Eye (tissue), 1 donor: ENCODE results near the gene EXOC4.
"Not testable (repeated sequence)": the region's sequence is repeated elsewhere in the genome, so short reads cannot be mapped to it uniquely, and the experiment has no call there.

Experiments used
- DNase-seq: peaks from one replicate; pipeline ENCODE4 v3.0.0-alpha.2; 2015

Gene EXOC4

DNA sequence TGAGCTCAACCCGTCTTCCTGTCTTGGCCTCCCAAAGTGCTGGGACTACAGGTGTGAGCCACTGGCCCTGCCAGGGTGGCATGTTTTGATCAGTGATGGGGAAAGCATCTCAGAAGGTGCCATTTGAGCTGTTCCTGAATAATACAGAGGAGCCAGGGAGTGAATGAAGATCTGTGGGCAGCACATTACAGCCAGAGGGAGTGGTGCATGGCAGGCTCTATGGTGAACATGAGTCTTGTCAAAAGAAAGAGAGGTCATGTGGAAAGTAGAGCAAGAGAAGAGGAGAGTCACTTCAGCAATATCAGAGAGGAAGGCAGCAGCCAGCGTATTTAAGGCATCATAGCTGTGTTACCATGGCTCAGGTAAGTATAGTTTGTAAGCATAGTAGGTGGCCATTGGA lies 598.5 kb downstream of the EXOC4 start:
- DNase-seq, result no peak

DNA sequence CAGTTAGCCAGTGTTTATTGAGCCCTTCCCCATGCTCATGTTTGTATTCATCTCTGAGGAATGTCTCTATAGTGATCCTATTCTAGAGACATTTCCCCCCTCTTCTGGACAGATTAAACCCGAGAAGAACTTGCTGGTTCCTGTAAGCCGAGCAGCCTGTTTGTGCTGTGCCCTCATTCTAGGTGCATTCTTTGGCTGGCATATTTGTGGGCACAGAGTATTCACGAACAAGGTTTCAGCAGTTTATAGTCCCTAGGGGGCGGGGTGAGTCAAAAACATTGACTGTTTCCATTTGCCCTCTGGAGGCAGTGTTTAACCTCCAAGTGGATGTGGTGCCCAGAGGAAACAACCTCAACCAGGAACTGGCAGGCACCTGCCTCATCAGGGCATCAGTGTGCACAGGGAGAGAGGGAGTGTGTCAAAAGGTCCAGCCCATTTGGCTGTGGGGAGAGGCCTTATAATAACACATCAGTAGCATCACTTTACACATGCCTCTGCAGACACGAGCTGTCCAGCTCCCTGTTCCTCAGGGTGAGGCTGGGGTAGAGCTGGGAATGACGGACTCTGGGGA lies 600.9 kb downstream of the EXOC4 start:
- peak; percentile 14 for DNase-seq

DNA sequence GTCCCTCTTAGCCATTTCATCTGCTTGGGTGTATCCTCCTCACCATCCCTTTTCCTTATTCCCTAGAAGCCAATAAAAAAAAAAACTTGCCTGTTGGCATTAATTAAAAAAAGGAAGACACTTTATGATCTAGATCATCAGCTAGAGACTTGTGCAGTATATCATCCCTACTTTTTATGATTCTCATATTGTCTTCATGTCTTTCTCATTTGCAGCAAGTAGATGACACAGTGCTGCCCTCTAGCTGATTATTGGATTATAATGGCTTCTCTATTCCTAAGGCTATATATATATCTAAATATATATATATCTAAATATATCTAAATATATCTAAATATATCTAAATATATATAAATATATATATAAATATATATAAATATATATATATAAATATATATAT lies 601.9 kb downstream of the EXOC4 start:
- peak; percentile 82 for DNase-seq

DNA sequence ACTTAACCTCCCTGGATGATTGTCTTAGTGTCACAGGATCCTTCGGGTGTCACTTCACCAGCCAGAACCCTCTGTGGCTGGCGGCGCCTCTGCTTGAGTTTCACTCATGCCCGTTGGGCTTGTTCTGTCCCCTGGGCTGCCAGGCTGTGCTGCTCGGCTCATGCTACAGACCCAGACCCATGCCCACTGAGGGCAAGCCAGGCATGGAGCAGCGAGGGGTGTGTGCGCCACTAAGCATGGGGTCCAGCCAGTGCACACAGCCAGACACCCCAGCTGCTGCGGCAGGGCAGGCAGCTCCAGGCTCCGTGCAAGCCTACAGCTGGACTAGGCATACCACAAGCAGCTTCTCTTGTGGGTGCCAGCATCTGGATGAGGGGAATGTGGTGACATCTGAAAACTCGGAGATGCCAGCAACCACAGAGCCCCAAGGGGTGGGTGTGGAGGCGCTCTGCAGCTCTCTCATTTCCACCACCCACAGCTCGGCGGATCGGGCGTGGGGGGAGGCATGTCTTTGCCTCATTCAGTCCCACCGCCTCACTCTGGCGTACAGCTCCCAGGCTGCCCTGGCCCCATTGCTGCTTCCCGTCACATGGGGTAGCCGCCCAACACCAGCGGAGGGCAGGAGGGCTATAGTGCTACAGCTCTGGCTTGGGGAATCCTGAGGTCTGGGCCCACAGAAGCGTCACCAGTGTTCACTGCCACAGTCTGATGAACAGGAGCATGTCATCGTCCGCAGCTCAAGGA lies 604.7 kb downstream of the EXOC4 start:
- DNase-seq, result no peak

DNA sequence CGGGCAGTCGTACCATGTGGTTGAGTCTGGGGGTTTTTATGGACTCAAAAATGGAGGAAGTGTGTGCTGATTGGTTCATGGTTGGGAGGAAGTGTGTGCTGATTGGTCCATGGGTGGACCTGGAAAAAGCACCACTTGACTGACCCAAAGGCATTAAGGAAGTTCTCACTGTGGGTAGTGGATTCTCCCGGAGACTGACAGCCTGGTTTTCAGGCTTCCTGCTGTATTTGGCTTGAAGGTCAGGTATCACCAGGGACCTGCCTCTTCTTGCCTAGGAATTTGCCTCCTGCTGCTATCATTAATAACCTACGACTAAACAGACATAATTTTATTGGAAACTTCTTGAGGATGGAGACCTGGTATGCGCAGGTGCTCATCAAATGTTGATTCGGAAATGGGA lies 605.4 kb downstream of the EXOC4 start:
- DNase-seq, result no peak

DNA sequence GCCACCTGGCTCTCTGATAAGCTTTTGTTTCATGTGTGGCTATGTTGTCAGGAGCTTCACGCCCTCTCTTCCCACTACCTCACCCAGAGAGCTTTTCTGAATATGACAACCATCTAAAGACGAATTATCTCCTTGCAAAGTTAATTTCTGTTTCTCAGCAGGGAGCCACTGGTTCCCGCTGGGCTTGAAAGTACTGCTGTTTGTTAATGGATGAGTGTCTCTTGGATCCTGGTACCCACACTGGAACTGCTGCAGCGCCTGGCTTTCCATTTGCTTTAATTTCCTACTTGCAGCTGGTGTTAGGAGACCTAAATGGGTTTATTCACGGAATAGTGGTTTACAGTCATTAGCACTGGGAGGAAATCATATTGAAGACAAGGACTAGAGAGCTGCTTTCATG lies 606.4 kb downstream of the EXOC4 start:
- peak; percentile 65 for DNase-seq

DNA sequence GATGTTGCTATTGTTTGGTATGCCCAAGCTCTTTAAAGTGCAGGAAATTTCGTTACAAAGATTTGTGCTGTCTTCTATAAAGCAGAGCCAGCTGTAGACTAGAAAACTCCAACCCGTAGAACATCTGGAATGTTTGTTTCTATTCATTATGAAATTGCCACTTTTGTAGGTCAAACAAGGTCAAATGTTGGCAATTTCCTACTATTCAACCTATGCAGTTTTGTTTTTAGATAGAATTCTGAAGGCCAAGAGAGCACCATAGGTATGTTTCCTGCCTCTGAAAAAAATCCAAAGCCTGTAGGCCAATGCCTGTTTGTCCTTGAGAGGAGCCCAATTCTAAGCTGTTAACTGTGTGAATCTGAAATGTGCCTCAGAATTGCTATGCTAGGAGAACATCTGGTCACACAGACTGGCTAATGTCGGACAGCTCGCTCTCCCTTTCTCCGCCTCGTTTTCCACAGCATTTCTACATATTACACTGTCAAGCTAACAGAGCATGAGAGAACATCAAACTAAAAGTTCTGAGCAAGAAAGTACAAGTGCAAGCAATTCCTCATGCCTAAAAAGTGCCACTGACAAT lies 607.1 kb downstream of the EXOC4 start:
- DNase-seq, result peak; percentile 24

DNA sequence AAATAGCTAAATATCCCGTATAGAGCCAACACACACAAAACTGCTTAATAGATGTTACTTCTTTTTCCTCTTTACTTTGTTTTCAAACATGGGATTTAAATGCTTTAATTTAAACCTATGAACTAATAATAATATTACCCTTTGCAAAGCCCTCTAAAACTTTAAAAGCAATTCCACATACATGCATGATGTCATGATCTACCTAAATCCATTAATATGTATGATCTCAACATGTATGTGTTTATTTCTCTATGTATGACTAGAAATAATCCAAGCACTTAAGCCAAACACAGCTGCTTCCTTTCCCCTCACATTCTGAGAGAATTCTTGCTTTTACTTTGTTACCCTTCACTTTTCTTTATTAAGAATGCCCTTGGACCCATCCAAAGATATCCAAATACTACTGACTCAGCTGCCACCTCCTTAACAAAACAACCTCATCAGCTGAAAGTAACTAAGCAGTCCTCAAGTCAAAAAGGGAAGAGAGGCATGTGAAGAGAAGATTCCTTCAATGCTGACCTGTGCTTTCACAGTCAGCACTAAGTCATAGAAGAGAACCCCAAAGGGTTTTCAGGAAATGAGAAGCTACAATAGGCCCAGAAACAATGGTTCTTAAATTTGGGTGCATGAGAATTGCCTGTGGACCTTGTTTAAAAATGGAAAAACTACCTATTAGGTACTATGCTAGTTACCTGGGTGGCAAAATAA lies 607.9 kb downstream of the EXOC4 start:
- DNase-seq, result peak; percentile 20

DNA sequence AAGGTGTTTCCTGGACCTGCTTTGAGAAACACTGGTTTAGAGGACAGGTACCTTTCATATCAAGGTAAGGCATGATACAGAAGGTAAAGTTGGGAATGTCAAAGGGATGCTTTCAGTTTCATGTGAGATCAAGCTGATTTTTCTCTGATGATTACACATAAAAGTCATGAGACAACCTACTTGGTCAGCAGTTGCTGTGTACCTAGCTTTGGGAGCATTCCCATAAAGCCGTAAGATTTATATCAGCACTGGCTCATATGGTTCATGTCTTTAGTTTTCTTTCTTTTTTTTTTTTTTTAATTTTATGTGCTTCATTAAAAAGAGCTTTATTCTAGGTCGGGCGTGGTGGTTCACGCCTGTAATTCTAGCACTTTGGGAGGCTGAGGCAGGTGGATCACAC lies 609.0 kb downstream of the EXOC4 start:
- no peak for DNase-seq

DNA sequence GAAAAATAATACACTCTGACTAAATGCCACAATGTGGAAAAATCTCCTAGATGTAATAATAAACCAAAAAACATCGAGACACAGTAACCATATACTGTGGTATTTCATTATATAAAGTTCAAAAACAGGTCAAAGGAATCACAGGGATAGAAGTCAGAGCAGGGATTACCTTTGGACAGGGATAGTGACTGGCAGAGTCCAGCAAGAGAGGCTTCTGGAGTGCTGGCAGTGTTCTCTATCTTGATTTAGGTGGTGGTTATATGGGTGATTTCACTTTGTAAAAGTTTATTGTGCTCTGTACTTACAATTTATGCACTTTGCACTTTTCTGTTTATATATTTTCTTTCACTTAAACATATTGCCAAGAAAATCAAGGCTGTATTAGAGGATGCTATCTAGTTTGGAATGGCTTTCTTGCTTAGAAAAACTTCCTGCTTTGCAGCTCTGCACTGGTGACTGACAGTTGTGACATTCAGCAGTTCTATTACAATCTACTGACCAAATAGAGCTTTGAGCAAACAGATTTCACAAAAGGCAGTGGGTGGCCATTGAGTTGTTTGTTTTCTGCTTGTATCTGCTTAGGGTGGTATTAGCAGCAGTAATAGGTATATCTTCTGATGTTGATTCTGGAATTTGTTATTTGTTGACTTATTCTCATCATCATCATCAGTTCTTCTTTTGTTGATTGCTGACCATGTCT lies 610.6 kb downstream of the EXOC4 start:
- no peak for DNase-seq

DNA sequence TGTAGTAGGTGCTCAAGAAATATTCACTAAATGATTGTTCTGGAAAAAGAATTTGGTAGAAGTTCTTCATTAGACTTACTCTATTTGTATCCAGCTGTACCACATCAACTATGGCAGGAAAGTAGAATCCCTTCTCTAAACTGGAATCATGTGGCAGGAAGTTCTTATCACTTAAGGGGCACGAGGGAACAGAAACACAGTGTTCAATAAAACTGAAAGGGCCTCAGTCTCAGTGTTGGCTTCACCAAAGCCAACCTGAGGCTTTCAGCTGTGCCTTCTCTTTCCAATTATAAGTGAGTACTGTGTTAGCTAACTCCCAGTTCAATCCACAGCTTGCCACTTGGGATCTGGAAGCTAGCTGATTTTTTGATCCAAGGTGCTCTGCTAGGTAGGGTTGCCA lies 616.7 kb downstream of the EXOC4 start:
- DNase-seq, result no peak

DNA sequence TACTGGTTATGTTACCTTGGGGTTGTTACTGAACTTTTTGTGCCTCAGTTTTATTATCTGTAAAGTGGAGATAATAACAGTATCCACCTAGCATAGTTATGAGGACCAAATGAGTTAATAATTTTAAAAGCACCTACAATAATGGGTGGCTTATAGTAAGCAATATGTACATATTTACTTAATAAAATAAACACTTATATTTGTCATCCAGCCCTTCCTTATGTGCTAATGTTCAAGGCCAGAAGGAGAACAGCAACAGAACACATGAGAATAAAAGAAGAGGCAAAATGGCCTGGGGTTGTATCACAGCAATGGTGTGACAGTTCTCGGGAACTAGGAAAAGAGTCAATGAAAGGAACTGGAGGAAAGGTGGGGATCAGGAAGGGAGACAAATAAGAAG lies 618.9 kb downstream of the EXOC4 start:
- DNase-seq, result no peak

DNA sequence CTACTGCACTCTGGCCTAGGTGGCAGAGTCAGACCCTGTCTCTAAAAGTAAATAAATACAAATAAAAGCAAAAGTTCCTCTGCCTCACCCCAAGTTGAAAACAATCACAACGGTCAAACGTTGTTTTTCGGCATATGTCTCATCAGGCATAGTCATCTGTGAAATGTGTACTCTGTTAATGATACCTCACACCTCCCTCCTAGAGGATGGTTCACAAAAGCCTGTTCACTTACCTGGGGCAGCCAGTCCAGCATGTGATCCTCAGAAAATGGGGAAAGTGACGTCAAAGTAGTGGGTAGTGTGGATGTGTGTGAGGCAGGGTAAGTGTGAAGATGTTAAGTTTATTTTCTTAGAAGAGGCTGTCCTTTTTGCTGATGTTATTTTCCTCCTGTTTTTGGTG lies 620.3 kb downstream of the EXOC4 start:
- no peak for DNase-seq

DNA sequence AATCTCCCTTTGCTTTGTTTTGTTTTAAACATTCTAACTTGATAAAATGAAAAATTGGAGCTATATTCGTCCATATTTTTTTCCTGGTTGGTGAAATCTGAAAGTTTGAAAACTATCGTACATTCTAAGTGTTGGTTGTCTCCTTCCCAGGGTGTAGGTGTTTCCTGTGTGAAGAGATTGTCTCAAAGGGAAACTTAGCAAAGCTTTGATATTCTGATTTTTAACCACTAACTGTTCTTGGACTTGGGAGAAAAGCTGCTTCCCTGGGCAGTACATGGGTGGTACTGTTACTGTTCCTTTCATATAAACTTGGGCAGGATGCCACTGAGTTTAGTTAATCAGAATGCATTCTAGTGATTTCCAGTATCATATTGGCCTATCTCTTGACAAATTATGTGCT lies 620.8 kb downstream of the EXOC4 start:
- DNase-seq, result no peak

DNA sequence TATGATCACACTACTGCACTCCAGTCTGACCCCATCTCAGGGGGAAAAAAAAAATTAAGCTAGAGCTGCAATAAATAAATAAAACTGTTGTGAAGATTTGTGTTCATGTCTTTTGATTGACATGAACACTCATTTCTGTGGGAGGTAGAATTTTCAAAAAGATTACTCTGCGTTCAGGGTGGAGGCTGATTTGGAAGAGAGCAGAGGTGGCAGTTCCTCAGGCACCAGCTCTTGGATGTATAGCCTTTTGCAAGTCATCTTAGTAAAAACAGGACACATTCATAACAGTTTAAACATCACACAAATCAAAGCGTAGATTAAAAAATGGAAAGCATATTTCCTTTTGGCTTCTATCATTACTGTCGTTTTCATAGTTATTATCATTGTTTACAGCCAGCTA lies 630.7 kb downstream of the EXOC4 start:
- DNase-seq, result no peak

DNA sequence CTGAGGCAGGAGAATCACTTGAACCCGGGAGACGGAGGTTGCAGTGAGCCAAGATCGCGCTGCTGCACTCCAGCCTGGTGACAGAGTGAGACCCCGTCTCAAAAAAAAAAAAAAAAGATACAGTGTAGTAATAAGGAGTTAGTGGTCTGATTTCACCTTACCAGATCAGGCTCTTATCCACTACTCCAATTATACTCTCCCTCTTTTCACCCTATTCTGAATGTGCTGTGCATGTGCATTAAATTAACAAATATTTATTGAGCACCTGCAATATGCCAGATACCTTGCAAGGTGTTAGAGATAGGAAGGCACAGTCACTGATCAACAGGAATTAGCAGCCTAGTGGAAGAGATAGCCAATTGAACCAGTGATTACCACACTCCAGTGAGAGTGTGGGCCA lies 632.3 kb downstream of the EXOC4 start:
- DNase-seq, result no peak

DNA sequence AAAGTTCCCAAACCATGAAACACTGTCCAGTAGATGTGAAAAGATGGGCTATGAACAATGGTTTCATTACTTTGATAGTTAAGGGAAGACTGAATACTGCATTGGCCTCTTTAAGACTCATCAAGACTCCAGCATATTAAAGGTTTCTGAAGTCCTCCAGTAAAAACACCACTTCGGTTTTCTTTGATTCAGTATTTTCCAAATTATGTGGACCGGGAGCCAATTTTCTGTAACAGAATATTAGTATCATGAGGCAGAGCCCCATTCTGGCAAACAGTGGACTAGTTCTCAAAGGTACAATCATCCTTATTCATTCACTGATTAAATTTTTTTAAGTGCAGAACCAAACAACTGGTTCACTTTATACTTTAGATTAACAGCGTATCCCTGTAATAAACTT lies 633.2 kb downstream of the EXOC4 start:
- DNase-seq, result no peak

DNA sequence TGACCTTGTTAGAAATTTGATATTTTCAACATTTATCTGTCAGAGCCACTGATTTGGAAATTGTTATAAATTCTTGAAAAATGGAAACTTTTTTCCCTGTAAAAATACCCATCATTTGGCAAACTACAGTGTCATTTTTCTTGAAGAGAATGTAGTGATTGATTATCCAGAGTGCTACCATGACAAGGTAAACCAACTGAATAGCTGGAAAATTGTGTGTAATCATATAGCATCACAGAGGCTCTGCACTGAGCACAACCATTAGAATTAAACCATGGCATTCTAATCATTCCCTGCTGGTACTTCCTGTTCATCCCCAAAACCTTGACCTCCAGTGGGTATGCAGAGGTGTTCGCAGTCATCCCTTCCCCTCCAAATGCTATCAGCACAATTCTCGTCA lies 633.9 kb downstream of the EXOC4 start:
- DNase-seq, result no peak

DNA sequence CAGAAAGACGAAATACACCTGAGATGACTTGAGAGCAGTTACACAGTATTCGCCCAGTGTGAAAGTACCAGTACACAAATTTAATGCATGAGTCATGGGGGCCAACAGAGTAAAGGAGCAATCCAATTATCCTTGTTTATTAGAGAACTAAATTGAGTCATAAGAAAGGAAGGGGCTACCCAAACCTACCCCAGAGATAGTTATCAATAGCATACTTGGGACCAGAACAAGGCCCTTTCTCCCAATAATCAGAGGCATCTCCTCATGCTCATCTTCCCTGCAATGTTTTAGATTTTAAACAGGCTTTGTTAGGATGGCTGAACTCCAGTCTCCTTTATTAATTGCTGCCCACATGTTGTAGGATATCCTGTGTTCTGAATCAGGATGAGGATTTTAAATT lies 634.6 kb downstream of the EXOC4 start:
- no peak for DNase-seq

DNA sequence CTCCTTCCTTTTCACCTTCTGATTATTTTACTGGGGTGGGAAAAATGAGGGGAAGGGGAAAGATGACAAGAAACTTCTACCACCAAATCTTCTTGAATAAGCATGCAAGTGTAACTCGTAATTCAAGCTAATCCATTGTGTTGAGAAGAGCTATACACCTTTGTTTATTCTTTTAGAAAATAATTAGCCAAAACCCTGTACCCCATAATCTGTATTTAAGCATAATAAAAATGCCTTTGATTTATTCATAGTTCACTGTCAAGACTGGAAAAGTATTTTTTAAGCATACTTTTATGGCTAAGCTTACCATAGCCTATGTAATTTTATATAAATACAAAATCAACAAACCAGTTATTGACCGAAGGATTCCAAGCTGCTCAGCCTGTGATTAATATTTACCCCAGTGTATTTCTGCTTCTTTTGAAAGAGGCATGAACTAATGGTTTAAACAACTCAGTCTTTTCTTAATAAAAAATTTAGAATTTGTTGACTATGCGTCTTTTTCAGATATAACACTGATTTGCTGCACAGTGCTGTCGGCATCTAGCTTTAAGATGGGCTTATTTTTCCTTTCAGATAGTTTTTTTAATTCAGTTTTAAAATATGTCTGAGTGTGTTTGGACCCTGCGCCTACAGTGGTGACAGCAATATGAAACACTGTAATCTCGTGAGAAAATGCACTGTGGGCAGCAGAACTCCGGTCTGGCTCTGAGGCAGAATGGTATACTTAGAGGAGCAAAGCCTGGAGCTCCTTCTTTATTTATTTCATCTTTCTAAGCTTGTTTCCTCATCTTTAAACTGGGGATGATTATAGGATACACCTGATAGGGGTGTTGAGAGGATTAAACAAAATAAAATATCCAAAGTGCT lies 635.4 kb downstream of the EXOC4 start:
- DNase-seq, result no peak

DNA sequence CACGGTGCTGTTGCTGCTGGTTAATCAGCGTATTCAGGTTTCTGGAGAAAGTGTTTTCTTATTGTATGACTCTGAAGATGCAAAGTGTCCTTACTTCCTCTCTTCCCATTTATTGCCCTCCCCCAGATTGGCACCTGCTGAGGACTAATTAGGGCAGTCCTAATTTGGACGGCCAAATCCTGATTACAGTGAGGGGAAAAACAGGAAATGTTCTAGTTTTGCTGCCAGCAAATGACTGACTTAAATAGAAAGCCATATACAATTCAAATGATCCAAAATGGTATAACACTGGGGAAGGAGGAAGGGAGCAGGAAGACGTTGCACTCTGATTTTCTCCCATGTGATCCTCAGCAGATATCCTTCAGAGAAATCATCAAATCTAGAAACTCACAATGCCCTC lies 651.9 kb downstream of the EXOC4 start:
- DNase-seq, result no peak

DNA sequence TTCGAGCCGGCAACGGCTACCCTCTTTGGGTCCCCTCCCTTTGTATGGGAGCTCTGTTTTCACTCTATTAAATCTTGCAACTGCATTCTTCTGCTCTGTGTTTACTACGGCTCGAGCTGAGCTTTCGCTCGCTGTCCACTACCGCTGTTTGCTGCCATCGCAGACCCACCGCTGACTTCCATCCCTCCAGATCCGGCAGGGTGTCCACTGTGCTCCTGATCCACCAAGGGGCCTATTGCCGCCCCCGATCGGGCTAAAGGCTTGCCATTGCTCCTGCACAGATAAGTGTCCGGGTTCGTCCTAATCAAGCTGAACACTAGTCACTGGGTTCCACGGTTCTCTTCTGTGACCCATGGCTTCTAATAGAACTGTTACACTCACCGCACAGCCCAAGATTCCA lies 653.7 kb downstream of the EXOC4 start:
- not testable (repeated sequence) for DNase-seq
